CD4-positive, alpha-beta T cell (primary cell): Measurements from ENCODE around the gene SPECC1L. TPM values are rescaled to one million over a fixed set of nuclear protein-coding genes. Genes with fewer than 3 reads are reported as not detected.

Source experiments
- ATAC-seq: fragments of 200-7000 bp; cut with Tn5 transposase; one replicate; pipeline ENCODE4 v1.10.0; 2022; ENCODE audit warnings: mild to moderate bottlenecking; ENCODE audit not compliant: poor library complexity
- CTCF ChIA-PET: fragments of 350-600 bp; sonication (Branson Sonifier 250); formaldehyde crosslinking; loops from one replicate; lab custom pipeline; 2021; ENCODE audit warnings: antibody characterized with exemption, inconsistent platforms; lab: Charles Lee
- POLR2A ChIA-PET: fragments of 350-600 bp; sonication (Branson Sonifier 250); formaldehyde crosslinking; loops from one replicate; lab custom pipeline; 2021; ENCODE audit warnings: antibody characterized with exemption, inconsistent platforms; lab: Charles Lee
- DNase-seq, 14 experiments: peaks; one replicate each; pipeline ENCODE4 v3.0.0-alpha.2; 2013 to 2020; ENCODE audit warnings: mixed read lengths in 2 of 14
- H3K27ac ChIP-seq, 2 donors: one replicate each; pipeline versions ENCODE4 v1.5.1 to v1.7.0; 2013; ENCODE audit warnings: low read length in 2 of 2, low read depth in 1 of 2, mild to moderate bottlenecking in 1 of 2
- H3K27me3 ChIP-seq, 2 experiments: 1 replicate in 1 of 2; 2 replicates in 1 of 2; pipeline versions ENCODE4 v1.6.1 to v1.7.0; 2013; ENCODE audit warnings: low read length in 2 of 2, control low read depth in 1 of 2, mild to moderate bottlenecking in 1 of 2, moderate library complexity in 1 of 2; ENCODE audit not compliant: insufficient read depth in 2 of 2, control insufficient read depth in 1 of 2
- H3K36me3 ChIP-seq: one replicate; pipeline ENCODE4 v1.6.1; 2013; ENCODE audit warnings: low read length, control low read depth; ENCODE audit not compliant: insufficient read depth
- H3K4me1 ChIP-seq: one replicate; pipeline ENCODE4 v1.6.1; 2013; ENCODE audit warnings: low read length, control low read depth; ENCODE audit not compliant: insufficient read depth
- H3K4me3 ChIP-seq: one replicate; pipeline ENCODE4 v1.5.1; 2013; ENCODE audit warnings: mild to moderate bottlenecking, low read length, moderate library complexity
- H3K9me3 ChIP-seq, 2 experiments: 1 replicate in 1 of 2; 2 replicates in 1 of 2; pipeline versions ENCODE4 v1.6.1 to v1.7.0; 2013; ENCODE audit warnings: low read length in 2 of 2, mild to moderate bottlenecking in 2 of 2, control low read depth in 1 of 2, moderate library complexity in 1 of 2; ENCODE audit not compliant: control insufficient read depth in 1 of 2, insufficient read depth in 1 of 2
- H3K27ac Mint-ChIP-seq: one replicate; pipeline ENCODE4 v1.8.0; 2020; ENCODE audit warnings: mixed read lengths
- H3K27me3 Mint-ChIP-seq: one replicate; pipeline ENCODE4 v1.8.0; 2021; ENCODE audit warnings: mixed read lengths
- H3K36me3 Mint-ChIP-seq: one replicate; pipeline ENCODE4 v1.8.0; 2021; ENCODE audit warnings: low read depth, mixed read lengths
- H3K4me1 Mint-ChIP-seq: one replicate; pipeline ENCODE4 v1.8.0; 2021; ENCODE audit warnings: low read depth, mixed read lengths
- H3K4me3 Mint-ChIP-seq: one replicate; pipeline ENCODE4 v1.8.0; 2020; ENCODE audit warnings: mild to moderate bottlenecking, mixed read lengths
- H3K9me3 Mint-ChIP-seq: one replicate; pipeline ENCODE4 v1.8.0; 2020; ENCODE audit warnings: mixed read lengths
- CTCF ChIP-seq: fragments of 200-600 bp; IDR thresholded peaks from one replicate; pipeline ENCODE4 v1.8.0; 2022; ENCODE audit warnings: antibody characterized with exemption, mild to moderate bottlenecking
- intact Hi-C, 2 experiments: fragments of 100-400 bp; cut with DNase I in 1 of 2; cut with micrococcal nuclease in 1 of 2; formaldehyde crosslinking; loops; one replicate each; pipeline versions ENCODE4 v1.15.1 to v1.9.0; 2023 to 2025; cut with DNase I, micrococcal nuclease
- total RNA-seq, 174 experiments: library from RNA in 2 of 174; stranded (reverse) in 2 of 174; gene quantifications; one replicate each; pipeline ENCODE4 v1.2.3 and lab custom pipeline; 2021 to 2026

SPECC1L gene
- total RNA-seq, 2 experiments from 2014 or later = 27.5 to 31.8 TPM

GRCh38 chr22:24329453-24329852 lies 58.8 kb downstream of the SPECC1L start:
- Histone ChIP-seq H3K27me3 (no peaks in the 10 kb centered on the region), H3K9me3 (no peaks in the 10 kb centered on the region), H3K36me3 (peaks cover 33% of the 10 kb centered on the region), H3K4me1 (peaks cover 4% of the 10 kb centered on the region), H3K27ac (no peak overlapping the region), H3K4me3 (no peak overlapping the region)
- POLR2A ChIA-PET = no interaction called here
- ATAC-seq (no peak), DNase-seq (no peak)
- no peak for TF ChIP-seq CTCF
- Mint-ChIP-seq H3K9me3 (no peaks in the 10 kb centered on the region), H3K27ac (no peak overlapping the region), H3K36me3 (peaks cover 79% of the 10 kb centered on the region), H3K4me1 (peaks cover 28% of the 10 kb centered on the region), H3K4me3 (no peak overlapping the region), H3K27me3 (no peaks in the 10 kb centered on the region)
- intact Hi-C loops = loop anchor here (5.0 kb wide), 3 partner anchors 93 to 428 kb away; no protein-coding TSS in a partner anchor
- CTCF ChIA-PET = interaction anchor here (0.5 kb wide), 1 partner anchor 73 kb away, joined by 5 read pairs; no protein-coding TSS in a partner anchor

GRCh38 chr22:24330636-24331035 lies 60.0 kb downstream of the SPECC1L start:
- no peak overlapping the region for H3K27ac ChIP-seq
- no peaks in the 10 kb centered on the region for H3K27me3 ChIP-seq
- ChIA-PET CTCF (no interaction called here), POLR2A (no interaction called here)
- no peak for TF ChIP-seq CTCF
- Mint-ChIP-seq H3K9me3 (no peaks in the 10 kb centered on the region), H3K36me3 (peaks cover 78% of the 10 kb centered on the region), H3K4me1 (peaks cover 28% of the 10 kb centered on the region), H3K27me3 (no peaks in the 10 kb centered on the region), H3K4me3 (no peak overlapping the region), H3K27ac (no peak overlapping the region)
- H3K4me3 ChIP-seq = no peak overlapping the region
- DNase-seq (no peak), ATAC-seq (no peak)
- peaks cover 45% of the 10 kb centered on the region for H3K36me3 ChIP-seq
- peaks cover 4% of the 10 kb centered on the region for H3K4me1 ChIP-seq
- no peaks in the 10 kb centered on the region for H3K9me3 ChIP-seq
- intact Hi-C loops = no loop called here

- ATAC-seq = no peak
- Histone ChIP-seq H3K27me3 (no peaks in the 10 kb centered on the region), H3K27ac (no peak overlapping the region), H3K4me1 (peaks cover 4% of the 10 kb centered on the region), H3K9me3 (no peaks in the 10 kb centered on the region), H3K36me3 (peaks cover 52% of the 10 kb centered on the region), H3K4me3 (no peak overlapping the region)
- DNase-seq = peak in 2 of 14 experiments; percentile 23 to 32
- Mint-ChIP-seq H3K27me3 (no peaks in the 10 kb centered on the region), H3K36me3 (peaks cover 75% of the 10 kb centered on the region), H3K27ac (no peak overlapping the region), H3K9me3 (no peaks in the 10 kb centered on the region), H3K4me1 (peaks cover 27% of the 10 kb centered on the region), H3K4me3 (no peak overlapping the region)
- intact Hi-C loops = no loop called here
- ChIA-PET CTCF (interaction anchor here (0.9 kb wide), 1 partner anchor 13 kb away, joined by 3 read pairs; no protein-coding TSS in a partner anchor), POLR2A (interaction anchor here (0.9 kb wide), 1 partner anchor 11 kb away, joined by 3 read pairs; no protein-coding TSS in a partner anchor)
- TF ChIP-seq CTCF = no peak
Observed at GRCh38 chr22:24331468-24332440, 61.1 kb downstream of the SPECC1L start.
